Gastrocnemius medialis (tissue), 4 donors: ENCODE results near the gene COQ5. TPM values are rescaled to one million over a fixed set of nuclear protein-coding genes. Genes with fewer than 3 reads are reported as not detected.
"Not testable (repeated sequence)": the region's sequence is repeated elsewhere in the genome, so short reads cannot be mapped to it uniquely, and the experiment has no call there.

Experiments used
- ATAC-seq, 2 donors: fragments of 150-250 bp; one replicate each; pipeline ENCODE4 v1.9.1; 2016
- DNase-seq, 2 donors: peaks; one replicate each; pipeline ENCODE4 v3.0.0-alpha.2; 2019
- H3K27ac ChIP-seq, 4 donors: fragments of 200-600 bp; sonication (generic); 1 replicate in 1 of 4; 2 replicates in 3 of 4; pipeline ENCODE4 v1.5.1; 2016 to 2018; ENCODE audit warnings: mild to moderate bottlenecking in 2 of 4, moderate library complexity in 1 of 4
- H3K27me3 ChIP-seq, 3 donors: fragments of 200-600 bp; sonication (generic) in 2 of 3; 1 replicate in 1 of 3; 2 replicates in 2 of 3; pipeline versions ENCODE4 v1.5.1 to v1.6.0; 2016 to 2019; ENCODE audit warnings: mild to moderate bottlenecking in 1 of 3, moderate library complexity in 1 of 3
- H3K36me3 ChIP-seq, 2 donors: fragments of 200-600 bp; sonication (generic) in 1 of 2; one replicate each; pipeline ENCODE4 v1.5.1; 2017 to 2018
- H3K4me1 ChIP-seq, 2 donors: fragments of 200-600 bp; sonication (generic) in 1 of 2; one replicate each; pipeline ENCODE4 v1.5.1; 2016 to 2017; ENCODE audit warnings: mild to moderate bottlenecking in 2 of 2
- H3K4me3 ChIP-seq, 4 donors: fragments of 200-600 bp; sonication (generic) in 3 of 4; 1 replicate in 1 of 4; 2 replicates in 3 of 4; pipeline ENCODE4 v1.5.1; 2016 to 2019; ENCODE audit warnings: mild to moderate bottlenecking in 2 of 4
- H3K9me3 ChIP-seq, 3 donors: fragments of 200-600 bp; sonication (generic) in 2 of 3; 1 replicate in 1 of 3; 2 replicates in 2 of 3; pipeline ENCODE4 v1.5.1; 2016 to 2019
- CTCF ChIP-seq, 5 experiments: fragments of 450-650 bp in 3 of 5; fragments of 200-600 bp in 2 of 5; sonication (generic) in 2 of 5; IDR thresholded peaks in 4 of 5; conservative IDR thresholded peaks in 1 of 5; 1 replicate in 4 of 5; 2 replicates in 1 of 5; pipeline ENCODE4 v1.5.1; 2016 to 2019; ENCODE audit warnings: antibody characterized with exemption in 5 of 5, mild to moderate bottlenecking in 3 of 5, moderate library complexity in 3 of 5
- POLR2A ChIP-seq, 2 donors: fragments of 450-650 bp; IDR thresholded peaks; one replicate each; pipeline ENCODE4 v1.6.1; 2017; ENCODE audit warnings: antibody characterized with exemption in 2 of 2, mild to moderate bottlenecking in 2 of 2, moderate library complexity in 2 of 2
- in situ Hi-C, 4 donors: fragments of 200-750 bp; cut with MboI; loops; one replicate each; pipeline versions ENCODE4 v1.15.0 to v1.8.0; 2017; ENCODE audit warnings: low sequenced_read_pairs in 4 of 4
- intact Hi-C: fragments of 100-400 bp; cut with DNase I; formaldehyde crosslinking; loops from one replicate; pipeline ENCODE4 v1.15.1; 2023; ENCODE audit warnings: low total_unique reads
- total RNA-seq, 4 donors: library from RNA; depleted of rRNA; stranded (reverse); fragments of >200 nt; gene quantifications; one replicate each; pipeline versions ENCODE4 v1.1.0 to v1.2.3, GENCODE V29; 2016

Gene COQ5
- total RNA-seq, 4 donors from 2014 or later: 34.5 to 47.3 (median 39.2) TPM

GRCh38 chr12:120489018-120489417, 39.9 kb downstream of the COQ5 start:
- in situ Hi-C loops: no loop called here

DNA sequence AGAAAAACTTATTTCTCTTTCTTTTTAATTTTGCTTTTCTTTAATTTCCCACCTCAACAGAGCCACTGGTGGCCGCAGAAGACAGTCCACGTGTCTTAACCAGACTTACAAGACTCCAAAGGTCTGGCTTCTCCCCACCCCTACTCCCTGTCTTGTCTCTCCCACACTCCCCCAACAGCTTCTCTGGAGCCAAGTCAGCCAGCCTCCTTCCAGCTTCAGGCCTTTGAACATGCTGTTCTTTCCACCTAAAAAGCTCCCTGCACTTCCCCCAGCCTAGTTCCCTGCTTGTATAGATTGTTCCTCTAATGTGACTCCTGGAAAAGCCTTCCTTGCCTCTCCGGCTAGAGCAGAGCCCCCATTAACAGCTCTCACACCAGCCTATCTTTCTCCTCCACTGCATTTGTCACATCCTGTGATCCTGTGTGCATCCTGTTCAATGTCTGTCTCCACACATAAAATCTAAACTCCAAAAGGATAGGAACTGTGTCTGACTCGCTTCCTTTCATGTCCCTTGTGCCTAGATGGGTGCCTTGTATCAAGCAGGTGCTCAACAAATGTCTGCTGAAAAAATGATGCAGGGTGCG, 40.8 kb downstream of the COQ5 start:
- H3K4me1 ChIP-seq: peaks cover 10% of the 10 kb centered on the region in 2 donors
- intact Hi-C loops (no loop called here), in situ Hi-C loops (no loop called here)
- no peak for DNase-seq
- H3K9me3 ChIP-seq: no peaks in the 10 kb centered on the region
- TF ChIP-seq CTCF (IDR thresholded peaks at IDR 0.05 in 4 of 5, conservative IDR thresholded peaks at IDR 0.05 in 1 of 5) (no peak), POLR2A (IDR thresholded peaks at IDR 0.05) (no peak)
- no peak overlapping the region for H3K4me3 ChIP-seq
- ATAC-seq: no peak
- H3K27ac ChIP-seq: no peak overlapping the region
- no peaks in the 10 kb centered on the region for H3K36me3 ChIP-seq
- H3K27me3 ChIP-seq: no peaks in the 10 kb centered on the region

More at GRCh38 chr12:120489018-120489417, 39.9 kb downstream of the COQ5 start:
- Histone ChIP-seq H3K9me3 (no peaks in the 10 kb centered on the region), H3K27me3 (no peaks in the 10 kb centered on the region), H3K4me3 (no peak overlapping the region), H3K27ac (no peak overlapping the region), H3K4me1 (peaks cover 10% of the 10 kb centered on the region in 2 donors), H3K36me3 (no peaks in the 10 kb centered on the region)
- DNase-seq (no peak), ATAC-seq (no peak)
- intact Hi-C loops: no loop called here
- no peak for TF ChIP-seq POLR2A (IDR thresholded peaks at IDR 0.05)
- TF ChIP-seq CTCF (IDR thresholded peaks at IDR 0.05 in 4 of 5, conservative IDR thresholded peaks at IDR 0.05 in 1 of 5): no peak

- H3K27me3 ChIP-seq, ATAC-seq, H3K27ac ChIP-seq, in situ Hi-C loops, H3K36me3 ChIP-seq, H3K4me3 ChIP-seq, DNase-seq, H3K4me1 ChIP-seq, intact Hi-C loops, H3K9me3 ChIP-seq: not testable (repeated sequence)
Observed at GRCh38 chr12:120487552-120487951, 41.4 kb downstream of the COQ5 start.

- H3K27me3 ChIP-seq: no peaks in the 10 kb centered on the region
- H3K9me3 ChIP-seq: no peaks in the 10 kb centered on the region
- intact Hi-C loops: no loop called here
- DNase-seq (no peak), ATAC-seq (no peak)
- H3K27ac ChIP-seq: no peak overlapping the region
- no peaks in the 10 kb centered on the region for H3K36me3 ChIP-seq
- TF ChIP-seq POLR2A (IDR thresholded peaks at IDR 0.05) (no peak), CTCF (IDR thresholded peaks at IDR 0.05 in 4 of 5, conservative IDR thresholded peaks at IDR 0.05 in 1 of 5) (no peak)
- in situ Hi-C loops: no loop called here
- H3K4me1 ChIP-seq: peaks cover 6% of the 10 kb centered on the region in 2 donors
- H3K4me3 ChIP-seq: no peak overlapping the region
Observed at GRCh38 chr12:120485961-120486881, 42.7 kb downstream of the COQ5 start.

- H3K4me3 ChIP-seq: no peak overlapping the region
- in situ Hi-C loops (no loop called here), intact Hi-C loops (no loop called here)
- ATAC-seq (no peak), DNase-seq (no peak)
- TF ChIP-seq POLR2A (IDR thresholded peaks at IDR 0.05) (no peak), CTCF (IDR thresholded peaks at IDR 0.05 in 4 of 5, conservative IDR thresholded peaks at IDR 0.05 in 1 of 5) (no peak)
- no peak overlapping the region for H3K27ac ChIP-seq
- H3K4me1 ChIP-seq: no peaks in the 10 kb centered on the region
- H3K9me3 ChIP-seq: no peaks in the 10 kb centered on the region
- H3K27me3 ChIP-seq: no peaks in the 10 kb centered on the region
- H3K36me3 ChIP-seq: no peaks in the 10 kb centered on the region
Observed at GRCh38 chr12:120483621-120484020, 45.3 kb downstream of the COQ5 start.
